Erythroblast (primary cell): ENCODE measurements around the gene NUDT6.

ENCODE experiments used
- GATA1 ChIP-seq: IDR thresholded peaks from 2 replicates; pipeline ENCODE4 v1.6.1; 2011; ENCODE audit warnings: low read depth, mild to moderate bottlenecking, control low read depth, low read length, moderate library complexity
- POLR2A ChIP-seq: IDR thresholded peaks from 2 replicates; pipeline ENCODE4 v1.6.1; 2011; ENCODE audit warnings: mild to moderate bottlenecking, low read length

GRCh38 chr4:122960611-122961000 lies 38.2 kb upstream of the NUDT6 start:
- TF ChIP-seq POLR2A (no peak), GATA1 (no peak)
